PFSK-1 (cell line): Measurements from ENCODE around the gene EGFLAM.

Experiments
- FOXP2 ChIP-seq: optimal IDR thresholded peaks from 2 replicates; pipeline ENCODE3; 2011; ENCODE audit warnings: borderline replicate concordance, control low read depth, inconsistent platforms; ENCODE audit not compliant: insufficient read depth; ENCODE audit errors: extremely low read length, extremely low read depth
- POLR2AphosphoS5 ChIP-seq: IDR thresholded peaks from 2 replicates; pipeline ENCODE4 v1.6.1; 2012; ENCODE audit warnings: low read depth, mild to moderate bottlenecking, control low read depth, low read length, moderate library complexity
- SIN3A ChIP-seq: IDR thresholded peaks from 2 replicates; pipeline ENCODE4 v1.6.1; 2012; ENCODE audit warnings: mild to moderate bottlenecking, low read length, moderate library complexity, borderline replicate concordance; ENCODE audit not compliant: insufficient read depth
- TAF1 ChIP-seq: IDR thresholded peaks from 2 replicates; pipeline ENCODE4 v1.6.1; 2012; ENCODE audit warnings: low read length, control low read depth, borderline replicate concordance; ENCODE audit not compliant: insufficient read depth
- TF ChIP-seq, protein P1 (sequence below), 2 experiments: IDR thresholded peaks; 2 replicates each; pipeline versions ENCODE4 v1.6.1 to v1.8.0; 2011 to 2012; ENCODE audit warnings: low read depth in 2 of 2, low read length in 2 of 2, control low read depth in 1 of 2, inconsistent platforms in 1 of 2, mild to moderate bottlenecking in 1 of 2, moderate library complexity in 1 of 2; ENCODE audit not compliant: insufficient read depth in 1 of 2

The EGFLAM gene

DNA sequence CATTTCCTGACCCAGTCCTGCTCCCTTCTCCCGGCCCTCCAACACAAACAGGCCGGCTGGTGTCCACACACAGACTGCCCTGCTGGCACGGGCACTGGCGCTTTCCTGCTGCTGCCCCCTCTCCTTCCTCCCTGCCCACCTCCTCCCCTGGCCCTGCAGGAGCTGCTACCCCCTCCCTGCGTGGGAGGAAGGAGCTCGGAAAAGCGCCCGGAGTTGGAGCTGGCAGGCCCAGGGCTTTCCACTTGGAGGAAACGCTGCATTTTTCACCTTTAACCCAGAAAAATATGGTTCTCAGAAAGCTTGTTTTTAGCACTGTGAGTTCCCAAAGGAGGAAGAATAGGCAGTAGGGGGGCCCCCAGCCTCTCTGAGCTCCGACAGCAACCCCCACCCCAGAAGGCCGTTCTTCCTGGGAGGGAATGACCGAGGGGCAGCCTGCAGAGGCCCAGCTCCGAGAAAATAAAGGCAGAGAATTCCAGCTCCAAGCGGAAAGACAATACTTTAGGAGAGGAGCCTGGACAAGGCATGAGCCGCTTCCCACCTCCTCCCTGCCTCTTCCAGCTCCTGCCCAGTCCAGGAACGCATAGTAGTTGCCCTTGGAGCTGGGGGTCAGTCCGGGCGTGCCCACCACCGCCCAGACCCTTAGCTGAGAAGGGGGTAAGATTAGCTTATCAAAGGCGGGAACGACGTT is 209.1 kb downstream of the EGFLAM start:
- TF ChIP-seq POLR2AphosphoS5 (no peak), SIN3A (no peak), FOXP2 (no peak), TAF1 (no peak)
- TF ChIP-seq, protein P1, sequence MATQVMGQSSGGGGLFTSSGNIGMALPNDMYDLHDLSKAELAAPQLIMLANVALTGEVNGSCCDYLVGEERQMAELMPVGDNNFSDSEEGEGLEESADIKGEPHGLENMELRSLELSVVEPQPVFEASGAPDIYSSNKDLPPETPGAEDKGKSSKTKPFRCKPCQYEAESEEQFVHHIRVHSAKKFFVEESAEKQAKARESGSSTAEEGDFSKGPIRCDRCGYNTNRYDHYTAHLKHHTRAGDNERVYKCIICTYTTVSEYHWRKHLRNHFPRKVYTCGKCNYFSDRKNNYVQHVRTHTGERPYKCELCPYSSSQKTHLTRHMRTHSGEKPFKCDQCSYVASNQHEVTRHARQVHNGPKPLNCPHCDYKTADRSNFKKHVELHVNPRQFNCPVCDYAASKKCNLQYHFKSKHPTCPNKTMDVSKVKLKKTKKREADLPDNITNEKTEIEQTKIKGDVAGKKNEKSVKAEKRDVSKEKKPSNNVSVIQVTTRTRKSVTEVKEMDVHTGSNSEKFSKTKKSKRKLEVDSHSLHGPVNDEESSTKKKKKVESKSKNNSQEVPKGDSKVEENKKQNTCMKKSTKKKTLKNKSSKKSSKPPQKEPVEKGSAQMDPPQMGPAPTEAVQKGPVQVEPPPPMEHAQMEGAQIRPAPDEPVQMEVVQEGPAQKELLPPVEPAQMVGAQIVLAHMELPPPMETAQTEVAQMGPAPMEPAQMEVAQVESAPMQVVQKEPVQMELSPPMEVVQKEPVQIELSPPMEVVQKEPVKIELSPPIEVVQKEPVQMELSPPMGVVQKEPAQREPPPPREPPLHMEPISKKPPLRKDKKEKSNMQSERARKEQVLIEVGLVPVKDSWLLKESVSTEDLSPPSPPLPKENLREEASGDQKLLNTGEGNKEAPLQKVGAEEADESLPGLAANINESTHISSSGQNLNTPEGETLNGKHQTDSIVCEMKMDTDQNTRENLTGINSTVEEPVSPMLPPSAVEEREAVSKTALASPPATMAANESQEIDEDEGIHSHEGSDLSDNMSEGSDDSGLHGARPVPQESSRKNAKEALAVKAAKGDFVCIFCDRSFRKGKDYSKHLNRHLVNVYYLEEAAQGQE (IDR thresholded peaks at IDR 0.05; ENCODE audit: insufficient read depth in 1 of 2, low read depth in 2 of 2, low read length in 2 of 2), result no peak

DNA sequence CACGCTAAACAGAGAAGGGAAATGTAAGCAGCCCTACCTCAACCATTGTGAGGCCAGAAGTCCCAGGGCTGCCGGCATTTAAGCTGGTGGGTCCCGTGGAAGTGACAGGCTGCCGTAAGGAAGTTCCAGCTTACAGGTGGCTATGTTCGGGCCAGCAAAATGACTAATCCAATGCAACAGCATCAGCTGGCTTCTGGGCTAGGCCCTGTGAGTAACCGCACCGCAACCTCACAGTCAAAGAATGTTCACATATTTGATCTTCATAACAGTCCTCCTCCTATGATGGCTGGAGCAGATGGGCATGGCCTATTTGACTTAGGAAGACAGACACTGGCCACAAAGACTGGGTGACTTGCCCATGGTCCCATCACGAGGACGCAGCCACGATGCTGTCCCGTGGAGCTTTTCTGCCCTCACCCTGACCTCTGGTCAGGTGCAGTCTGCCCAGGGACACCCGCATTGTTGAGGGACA is 209.9 kb downstream of the EGFLAM start:
- TF ChIP-seq TAF1 (no peak), POLR2AphosphoS5 (no peak), SIN3A (no peak), FOXP2 (no peak)
- TF ChIP-seq, protein P1 (IDR thresholded peaks at IDR 0.05; ENCODE audit: insufficient read depth in 1 of 2, low read depth in 2 of 2, low read length in 2 of 2), result no peak

GRCh38 chr5:38468978-38469706 is 210.8 kb downstream of the EGFLAM start:
- TF ChIP-seq TAF1 (no peak), SIN3A (no peak), POLR2AphosphoS5 (no peak), FOXP2 (no peak)
- TF ChIP-seq, protein P1 (IDR thresholded peaks at IDR 0.05; ENCODE audit: insufficient read depth in 1 of 2, low read depth in 2 of 2, low read length in 2 of 2), result no peak

DNA sequence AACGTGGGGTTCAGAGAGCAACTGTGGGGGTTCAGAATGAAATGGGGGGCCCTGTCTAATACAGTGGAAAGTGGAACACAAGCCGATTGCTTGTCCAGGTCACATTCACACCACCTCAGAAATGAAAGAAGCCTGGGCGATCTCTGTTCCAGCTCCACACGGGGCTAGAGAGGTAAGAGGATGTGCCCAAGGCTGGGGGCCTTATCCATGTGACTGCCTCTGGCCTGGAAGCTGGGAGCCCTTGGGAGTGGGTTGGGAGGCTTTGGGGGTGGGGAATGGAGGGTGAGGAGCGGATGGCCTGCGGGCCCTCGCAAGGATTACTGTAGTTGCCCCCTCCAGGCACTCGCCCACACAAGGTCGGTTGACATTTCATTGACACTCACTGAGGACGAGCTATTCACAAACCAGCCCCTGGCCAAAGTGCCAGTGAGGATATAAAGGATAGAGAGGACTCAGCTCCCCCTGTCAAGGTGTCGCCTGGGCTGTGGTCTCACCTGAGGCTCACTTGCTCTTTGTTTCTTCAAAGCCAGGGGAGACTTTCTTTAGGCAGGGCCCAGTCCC is 211.4 kb downstream of the EGFLAM start:
- TF ChIP-seq TAF1 (no peak), FOXP2 (no peak), POLR2AphosphoS5 (no peak)
- TF ChIP-seq, protein P1 (IDR thresholded peaks at IDR 0.05; ENCODE audit: insufficient read depth in 1 of 2, low read depth in 2 of 2, low read length in 2 of 2), result no peak
